ENCODE results near the gene SECISBP2.

The SECISBP2 gene

GRCh38 chr9:89304020-89304833 is 14.1 kb upstream of the SECISBP2 start:
- Histone ChIP-seq H3K27me3 (no peaks in the 10 kb centered on the region), H3K9ac (no peak overlapping the region), H4K20me1 (no peaks in the 10 kb centered on the region), H3K4me1 (peaks cover under 1 to 10% (median 5%) of the 10 kb centered on the region in 10 experiments; a peak in 16 of 20 replicates), H3K27ac (no peak overlapping the region), H3K9me3 (replicated peaks in 1 of 11) (no peaks in the 10 kb centered on the region), H3K36me3 (peaks cover 0 to 3% (median 0%) of the 10 kb centered on the region in 11 experiments; a peak in 3 of 22 replicates), H3K4me2 (no peak overlapping the region; a peak in 1 of 22 replicates), H3K4me3 (no peak overlapping the region)
- TF ChIP-seq Cebpa-rat (IDR thresholded peaks at IDR 0.05), result no peak

DNA sequence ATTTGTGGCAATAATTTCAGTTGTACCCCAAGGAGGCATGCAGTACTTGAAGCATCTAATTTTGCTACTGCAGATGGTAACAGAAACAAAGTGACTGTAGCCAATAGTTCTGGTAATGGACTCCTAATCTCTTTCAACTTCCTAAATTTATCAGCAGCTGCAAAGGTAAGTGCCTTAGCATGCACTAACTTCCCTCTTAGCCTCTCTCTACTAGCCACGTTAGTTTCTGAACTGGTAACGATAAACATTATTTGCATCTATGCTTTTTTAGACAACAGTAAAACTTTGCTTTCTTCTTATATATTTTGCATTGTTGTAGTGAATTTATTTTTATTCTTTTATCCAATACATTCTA is 13.5 kb upstream of the SECISBP2 start:
- Histone ChIP-seq H3K4me2 (no peak overlapping the region), H3K27ac (no peak overlapping the region)

GRCh38 chr9:89305868-89306267 is 12.4 kb upstream of the SECISBP2 start:
- no peak overlapping the region for H3K27ac ChIP-seq
- no peaks in the 10 kb centered on the region for H4K20me1 ChIP-seq
- H3K36me3 ChIP-seq, result peaks cover 0 to 3% (median 0%) of the 10 kb centered on the region in 11 experiments; a peak in 3 of 22 replicates
- peaks cover 8 to 18% (median 14%) of the 10 kb centered on the region in 10 experiments for H3K4me1 ChIP-seq
- no peaks in the 10 kb centered on the region for H3K9me3 ChIP-seq (replicated peaks in 1 of 11)
- H3K4me2 ChIP-seq, result peak overlapping the region in 3 of 11 experiments; percentile 0 to 14 (median 0); a peak in 1 of 22 replicates
- H3K9ac ChIP-seq, result no peak overlapping the region
- no peak overlapping the region for H3K4me3 ChIP-seq
- TF ChIP-seq Cebpa-rat (IDR thresholded peaks at IDR 0.05), result no peak
- no peaks in the 10 kb centered on the region for H3K27me3 ChIP-seq

More for the DNA sequence above, 13.5 kb upstream of the SECISBP2 start:
- Histone ChIP-seq H3K36me3 (peaks cover 0 to 3% (median 0%) of the 10 kb centered on the region in 11 experiments; a peak in 3 of 22 replicates), H3K9ac (no peak overlapping the region), H3K4me1 (peaks cover 7 to 16% (median 11%) of the 10 kb centered on the region in 10 experiments), H3K9me3 (replicated peaks in 1 of 11) (no peaks in the 10 kb centered on the region), H3K27me3 (no peaks in the 10 kb centered on the region), H4K20me1 (no peaks in the 10 kb centered on the region), H3K4me3 (no peak overlapping the region)
- no peak for TF ChIP-seq Cebpa-rat (IDR thresholded peaks at IDR 0.05)

- Histone ChIP-seq H3K9me3 (replicated peaks in 1 of 11) (no peaks in the 10 kb centered on the region), H3K36me3 (peaks cover 0 to 21% (median 11%) of the 10 kb centered on the region in 11 experiments; a peak in 11 of 22 replicates), H3K27ac (peak overlapping the region in 8 of 11 experiments; percentile 98 to 100 (median 99); a peak in 11 of 22 replicates), H3K4me2 (peak overlapping the region; percentile 70 to 90 (median 83)), H3K27me3 (no peaks in the 10 kb centered on the region), H3K4me3 (peak overlapping the region in 2 of 10 experiments; percentile 74 to 89; a peak in 2 of 20 replicates), H4K20me1 (peaks cover 0 to 29% (median 28%) of the 10 kb centered on the region in 11 experiments; a peak in 17 of 22 replicates), H3K4me1 (peaks cover 15 to 31% (median 24%) of the 10 kb centered on the region in 10 experiments), H3K9ac (no peak overlapping the region; a peak in 1 of 22 replicates)
- TF ChIP-seq Cebpa-rat (IDR thresholded peaks at IDR 0.05), result no peak
These were observed 9.1 kb upstream of the SECISBP2 start for GRCh38 chr9:89309166-89309565.

GRCh38 chr9:89309608-89310474 is 8.5 kb upstream of the SECISBP2 start:
- Histone ChIP-seq H3K36me3 (peaks cover 0 to 28% (median 18%) of the 10 kb centered on the region in 11 experiments; a peak in 17 of 22 replicates), H3K4me1 (peaks cover 21 to 38% (median 30%) of the 10 kb centered on the region in 10 experiments), H3K27me3 (no peaks in the 10 kb centered on the region), H3K9me3 (replicated peaks in 1 of 11) (no peaks in the 10 kb centered on the region), H4K20me1 (peaks cover 0 to 36% (median 35%) of the 10 kb centered on the region in 11 experiments; a peak in 17 of 22 replicates), H3K4me3 (peak overlapping the region; percentile 62 to 89 (median 73)), H3K27ac (peak overlapping the region; percentile 97 to 100 (median 99)), H3K9ac (peak overlapping the region; percentile 94 to 100 (median 97)), H3K4me2 (peak overlapping the region; percentile 70 to 90 (median 83))
- no peak for TF ChIP-seq Cebpa-rat (IDR thresholded peaks at IDR 0.05)

- Histone ChIP-seq H3K4me2 (peak within 1 kb of the TSS; percentile 85 to 100 (median 93)), H3K36me3 (peaks cover under 1 to 37% (median 24%) of the 10 kb centered on the region in 11 experiments; a peak in 21 of 22 replicates), H3K9ac (peak within 1 kb of the TSS; percentile 95 to 100 (median 98)), H3K4me3 (peak within 1 kb of the TSS; percentile 80 to 98 (median 88)), H3K27ac (peak within 1 kb of the TSS; percentile 97 to 100 (median 99)), H3K9me3 (replicated peaks in 1 of 11) (no peaks in the 10 kb centered on the region), H3K4me1 (peaks cover 25 to 42% (median 35%) of the 10 kb centered on the region in 10 experiments), H4K20me1 (peaks cover 0 to 42% (median 39%) of the 10 kb centered on the region in 11 experiments; a peak in 17 of 22 replicates), H3K27me3 (no peaks in the 10 kb centered on the region)
- no peak for TF ChIP-seq Cebpa-rat (IDR thresholded peaks at IDR 0.05)
These were observed 7.6 kb upstream of the SECISBP2 start, which contains the start of gene CKS2 for GRCh38 chr9:89310475-89311345. TSS of gene CKS2 (plus strand) at chr9:89311195. CDS start at chr9:89311293, 98 bp downstream.

DNA sequence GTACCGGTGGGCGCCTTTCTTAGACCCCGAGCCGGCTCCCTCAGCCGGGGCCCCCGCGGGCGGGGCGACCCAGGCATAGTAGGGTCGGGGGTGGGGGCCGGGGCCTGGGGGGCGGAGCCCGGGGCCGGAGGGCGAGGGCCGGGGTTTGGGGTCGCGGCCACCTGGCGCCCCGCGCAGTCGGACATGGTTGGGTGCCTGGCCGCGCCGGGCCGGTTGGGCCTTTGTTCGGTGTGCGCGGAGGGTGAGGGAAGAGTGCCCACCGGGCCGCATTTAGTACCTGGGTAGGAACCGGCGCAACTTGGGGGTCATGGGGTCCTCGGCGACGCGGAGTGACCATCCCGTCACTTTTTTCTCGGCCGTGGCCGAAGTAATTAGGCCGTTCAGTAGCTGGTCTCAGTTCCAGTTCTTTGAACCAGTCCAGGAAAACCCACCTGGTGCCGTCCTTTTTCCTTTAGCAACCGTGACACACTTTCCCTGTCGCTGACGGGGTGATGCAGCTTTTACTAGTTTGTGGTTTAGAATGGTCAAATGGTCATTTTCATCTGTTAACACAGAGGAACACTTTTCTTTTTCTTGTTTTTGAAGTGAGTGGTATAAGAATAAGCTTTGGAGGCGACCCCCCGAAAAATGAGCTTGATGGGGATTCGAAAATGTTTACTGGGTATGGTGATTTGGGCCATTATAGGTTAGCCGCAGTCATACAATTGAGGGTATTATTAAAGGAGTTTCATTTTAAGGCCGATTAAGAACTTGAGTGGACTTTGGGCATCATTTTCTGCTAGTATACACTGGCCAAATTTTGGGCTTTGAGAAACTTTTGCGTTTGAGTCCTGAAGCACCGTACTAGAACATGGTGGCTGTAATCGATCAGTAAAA is 6.7 kb upstream of the SECISBP2 start:
- Histone ChIP-seq H3K4me1 (peaks cover 25 to 44% (median 35%) of the 10 kb centered on the region in 10 experiments), H3K9ac (peak overlapping the region; percentile 91 to 98 (median 95)), H3K9me3 (replicated peaks in 1 of 11) (no peaks in the 10 kb centered on the region), H3K27ac (peak overlapping the region; percentile 63 to 100 (median 93)), H3K4me3 (peak overlapping the region; percentile 80 to 98 (median 88)), H3K27me3 (no peaks in the 10 kb centered on the region), H3K36me3 (peaks cover 6 to 45% (median 33%) of the 10 kb centered on the region in 11 experiments; a peak in 21 of 22 replicates), H4K20me1 (peaks cover 0 to 42% (median 39%) of the 10 kb centered on the region in 11 experiments; a peak in 17 of 22 replicates), H3K4me2 (peak overlapping the region; percentile 75 to 100 (median 93))
- no peak for TF ChIP-seq Cebpa-rat (IDR thresholded peaks at IDR 0.05)

Data from BLaER1 treated with 17β-estradiol and CSF1 and Interleukin-3, amounts not matched to agents 10 nM and 100 nM (cell line).